GM21619 (cell line): ENCODE measurements around the gene SLC26A9.
"Not testable (repeated sequence)": the region's sequence is repeated elsewhere in the genome, so short reads cannot be mapped to it uniquely, and the experiment has no call there.

Source experiments
- ATAC-seq: cut with Tn5 transposase; IDR thresholded peaks from one replicate; pipeline ENCODE4 v1.9.1; 2021; ENCODE audit not compliant: unreplicated experiment

Gene SLC26A9

GRCh38 chr1:205896351-205896750 is 46.9 kb downstream of the SLC26A9 start:
- no peak for ATAC-seq

- not testable (repeated sequence) for ATAC-seq
These were observed 49.1 kb downstream of the SLC26A9 start for GRCh38 chr1:205894119-205894518.

DNA sequence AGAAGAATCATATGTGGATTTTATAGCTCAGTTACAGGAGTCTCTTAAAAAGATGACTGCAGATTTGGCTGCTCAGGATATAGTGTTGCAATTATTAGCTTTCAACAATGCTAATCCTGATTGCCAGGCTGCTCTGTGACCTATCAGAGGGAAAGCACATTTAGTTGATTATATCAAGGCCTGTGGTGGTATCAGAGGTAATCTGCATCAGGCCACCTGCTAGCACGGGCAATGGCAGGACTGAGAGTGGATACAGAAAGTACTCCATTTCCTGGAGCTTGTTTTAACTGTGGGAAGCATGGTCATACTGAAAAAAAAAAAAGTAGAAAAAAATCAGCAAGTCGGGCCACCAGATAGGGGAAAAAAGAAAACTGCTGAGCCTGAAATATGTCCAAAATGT is 51.1 kb downstream of the SLC26A9 start:
- not testable (repeated sequence) for ATAC-seq

DNA sequence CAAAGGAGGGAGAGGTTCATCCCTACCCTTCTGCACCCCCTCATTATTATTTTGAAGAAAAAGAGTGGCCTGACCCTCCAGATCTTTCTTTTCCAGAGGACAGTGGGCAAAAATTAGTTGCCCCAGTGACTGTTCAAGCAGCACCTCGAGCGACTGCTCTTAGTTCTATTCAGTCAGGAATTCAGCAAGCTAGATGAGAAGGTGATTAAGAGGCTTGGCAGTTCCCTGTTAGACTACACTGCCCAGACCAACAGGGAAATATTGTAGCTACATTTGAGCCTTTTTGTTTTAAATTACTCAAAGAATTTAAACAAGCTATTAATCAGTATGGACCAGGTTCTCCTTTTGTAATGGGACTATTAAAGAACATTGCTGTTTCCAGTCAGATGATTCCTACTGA is 51.8 kb downstream of the SLC26A9 start:
- ATAC-seq = not testable (repeated sequence)

- ATAC-seq = not testable (repeated sequence)
These were observed 52.6 kb downstream of the SLC26A9 start for GRCh38 chr1:205890631-205891030.

GRCh38 chr1:205889706-205890105 is 53.5 kb downstream of the SLC26A9 start:
- not testable (repeated sequence) for ATAC-seq

- not testable (repeated sequence) for ATAC-seq
These were observed 54.2 kb downstream of the SLC26A9 start for GRCh38 chr1:205889006-205889405.

GRCh38 chr1:205883792-205884191 is 59.5 kb downstream of the SLC26A9 start:
- no peak for ATAC-seq

- no peak for ATAC-seq
These were observed 62.3 kb downstream of the SLC26A9 start for GRCh38 chr1:205880923-205881322.

DNA sequence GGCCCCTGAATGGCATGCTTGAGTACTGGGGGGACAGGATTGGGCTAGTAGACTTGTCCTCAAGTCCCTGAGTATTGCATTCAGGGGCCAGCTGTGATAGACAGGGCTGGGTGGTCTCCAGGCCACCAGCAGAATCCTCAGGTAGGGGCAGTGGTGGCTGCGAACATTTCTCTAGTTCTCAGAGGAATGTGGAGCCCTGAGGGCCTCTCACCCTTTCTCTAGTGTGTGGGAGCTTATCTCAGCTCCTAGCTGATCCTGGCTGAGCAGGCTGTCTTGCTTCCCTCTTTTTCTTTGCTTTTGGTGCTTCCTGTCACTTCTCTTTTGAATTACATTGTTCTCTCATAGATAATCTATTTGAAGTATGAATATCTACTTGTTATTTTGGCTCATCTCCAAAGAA is 63.3 kb downstream of the SLC26A9 start:
- ATAC-seq = no peak

GRCh38 chr1:205878026-205878425 is 65.2 kb downstream of the SLC26A9 start:
- ATAC-seq = no peak

DNA sequence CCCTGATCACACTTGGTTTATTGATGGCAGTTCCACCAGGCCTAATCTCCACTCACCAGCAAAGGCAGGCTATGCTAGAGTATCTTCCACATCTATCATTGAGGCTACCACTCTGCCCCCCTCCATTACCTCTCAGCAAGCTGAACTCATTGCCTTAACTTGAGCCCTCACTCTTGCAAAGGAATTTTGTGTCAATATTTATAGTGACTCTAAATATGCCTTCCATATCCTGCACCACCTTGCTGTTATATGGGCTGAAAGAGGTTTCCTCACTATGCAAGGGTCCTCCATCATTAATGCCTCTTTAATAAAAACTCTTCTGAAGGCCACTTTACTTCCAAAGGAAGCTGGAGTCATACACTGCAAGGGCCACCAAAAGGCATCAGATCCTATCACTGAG is 70.1 kb downstream of the SLC26A9 start:
- ATAC-seq = not testable (repeated sequence)

GRCh38 chr1:205870236-205870635 is 73.0 kb downstream of the SLC26A9 start:
- no peak for ATAC-seq
